Measurements from ENCODE around the gene FAM184A. TPM values are rescaled to one million over a fixed set of nuclear protein-coding genes. Genes with fewer than 3 reads are reported as not detected.

The FAM184A gene
- total and polyA plus RNA-seq, 2 of the 13 experiments (the other 11 are each of a cell fraction or from before 2014, with no cell fraction given) = 7.0 to 18.0 TPM

DNA sequence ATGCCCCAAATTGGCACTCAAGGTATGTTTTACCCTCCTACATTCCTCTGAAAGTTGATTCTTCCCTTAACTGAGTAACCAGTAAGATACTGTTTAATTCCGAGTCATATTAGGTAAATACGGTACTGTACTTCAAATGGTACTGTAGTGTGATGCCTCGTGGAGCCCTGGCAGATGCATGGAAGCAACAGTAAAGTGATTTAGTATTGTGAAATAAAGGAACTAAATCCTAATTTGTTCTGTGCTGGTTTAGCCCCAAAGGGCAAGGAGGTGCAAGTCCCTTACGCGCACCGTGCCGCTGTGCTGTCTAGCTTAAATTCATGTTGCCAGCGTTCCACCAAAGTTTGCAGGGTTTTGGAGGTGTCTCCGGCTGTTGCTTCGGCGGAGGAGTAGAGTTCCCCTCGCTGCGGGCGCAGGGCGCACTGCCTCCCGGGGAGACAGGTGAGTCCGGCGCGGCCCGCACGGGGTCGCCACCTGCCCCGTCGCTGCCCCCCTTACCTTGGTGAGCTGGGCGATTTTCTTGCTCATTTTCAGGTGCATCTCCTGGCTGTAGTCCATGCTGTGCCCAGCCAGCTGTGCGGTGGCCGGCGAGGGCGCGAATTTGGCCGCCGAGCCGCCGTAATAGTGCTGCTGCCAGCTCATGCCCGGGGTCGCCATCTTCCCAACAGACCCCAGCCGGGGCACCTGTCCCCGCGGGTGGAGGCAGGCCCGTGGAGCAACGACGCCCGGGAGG is 655 bp downstream of the FAM184A start (continued):
- TF ChIP-seq, protein P1, sequence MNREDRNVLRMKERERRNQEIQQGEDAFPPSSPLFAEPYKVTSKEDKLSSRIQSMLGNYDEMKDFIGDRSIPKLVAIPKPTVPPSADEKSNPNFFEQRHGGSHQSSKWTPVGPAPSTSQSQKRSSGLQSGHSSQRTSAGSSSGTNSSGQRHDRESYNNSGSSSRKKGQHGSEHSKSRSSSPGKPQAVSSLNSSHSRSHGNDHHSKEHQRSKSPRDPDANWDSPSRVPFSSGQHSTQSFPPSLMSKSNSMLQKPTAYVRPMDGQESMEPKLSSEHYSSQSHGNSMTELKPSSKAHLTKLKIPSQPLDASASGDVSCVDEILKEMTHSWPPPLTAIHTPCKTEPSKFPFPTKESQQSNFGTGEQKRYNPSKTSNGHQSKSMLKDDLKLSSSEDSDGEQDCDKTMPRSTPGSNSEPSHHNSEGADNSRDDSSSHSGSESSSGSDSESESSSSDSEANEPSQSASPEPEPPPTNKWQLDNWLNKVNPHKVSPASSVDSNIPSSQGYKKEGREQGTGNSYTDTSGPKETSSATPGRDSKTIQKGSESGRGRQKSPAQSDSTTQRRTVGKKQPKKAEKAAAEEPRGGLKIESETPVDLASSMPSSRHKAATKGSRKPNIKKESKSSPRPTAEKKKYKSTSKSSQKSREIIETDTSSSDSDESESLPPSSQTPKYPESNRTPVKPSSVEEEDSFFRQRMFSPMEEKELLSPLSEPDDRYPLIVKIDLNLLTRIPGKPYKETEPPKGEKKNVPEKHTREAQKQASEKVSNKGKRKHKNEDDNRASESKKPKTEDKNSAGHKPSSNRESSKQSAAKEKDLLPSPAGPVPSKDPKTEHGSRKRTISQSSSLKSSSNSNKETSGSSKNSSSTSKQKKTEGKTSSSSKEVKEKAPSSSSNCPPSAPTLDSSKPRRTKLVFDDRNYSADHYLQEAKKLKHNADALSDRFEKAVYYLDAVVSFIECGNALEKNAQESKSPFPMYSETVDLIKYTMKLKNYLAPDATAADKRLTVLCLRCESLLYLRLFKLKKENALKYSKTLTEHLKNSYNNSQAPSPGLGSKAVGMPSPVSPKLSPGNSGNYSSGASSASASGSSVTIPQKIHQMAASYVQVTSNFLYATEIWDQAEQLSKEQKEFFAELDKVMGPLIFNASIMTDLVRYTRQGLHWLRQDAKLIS (CRISPR knock-in tag; IDR thresholded peaks at IDR 0.05) = no peak
- TF ChIP-seq KLF9 (CRISPR knock-in tag; IDR thresholded peaks at IDR 0.05; ENCODE audit: low read depth) (no peak), SOX6 (IDR thresholded peaks at IDR 0.05) (no peak), SOX6 (CRISPR knock-in tag; IDR thresholded peaks at IDR 0.05) (peak; percentile 55), ZEB1 (IDR thresholded peaks at IDR 0.05; ENCODE audit: insufficient replicate concordance, low read depth) (peak; percentile 82), ZNF20 (CRISPR knock-in tag; IDR thresholded peaks at IDR 0.05) (no peak), SP4 (CRISPR knock-in tag; IDR thresholded peaks at IDR 0.05) (no peak; the same call in 1 of the 2 replicates), HNRNPL (IDR thresholded peaks at IDR 0.05; ENCODE audit: low read depth, low read length) (peak; percentile 84), KMT2B (CRISPR knock-in tag; IDR thresholded peaks at IDR 0.05) (peak; percentile 85), ZNF430 (CRISPR knock-in tag; IDR thresholded peaks at IDR 0.05) (peak; percentile 32; the same call in 1 of the 2 replicates), REXO4 (CRISPR knock-in tag; IDR thresholded peaks at IDR 0.05; ENCODE audit: borderline replicate concordance) (peak; percentile 83; the same call in 1 of the 2 replicates), RFXANK (CRISPR knock-in tag; IDR thresholded peaks at IDR 0.05) (0 out of 2 replicates have a peak, but pooled peaks have one; percentile 71), ZNF709 (CRISPR knock-in tag; IDR thresholded peaks at IDR 0.05) (peak; percentile 85), RCOR2 (CRISPR knock-in tag; IDR thresholded peaks at IDR 0.05) (0 out of 2 replicates have a peak, but pooled peaks have one; percentile 36)
- TF ChIP-seq, protein P2, sequence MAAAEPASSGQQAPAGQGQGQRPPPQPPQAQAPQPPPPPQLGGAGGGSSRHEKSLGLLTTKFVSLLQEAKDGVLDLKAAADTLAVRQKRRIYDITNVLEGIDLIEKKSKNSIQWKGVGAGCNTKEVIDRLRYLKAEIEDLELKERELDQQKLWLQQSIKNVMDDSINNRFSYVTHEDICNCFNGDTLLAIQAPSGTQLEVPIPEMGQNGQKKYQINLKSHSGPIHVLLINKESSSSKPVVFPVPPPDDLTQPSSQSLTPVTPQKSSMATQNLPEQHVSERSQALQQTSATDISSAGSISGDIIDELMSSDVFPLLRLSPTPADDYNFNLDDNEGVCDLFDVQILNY (CRISPR knock-in tag; conservative IDR thresholded peaks at IDR 0.05) = peak; percentile 46; the same call in 1 of the 2 replicates
- TF ChIP-seq, protein P3, sequence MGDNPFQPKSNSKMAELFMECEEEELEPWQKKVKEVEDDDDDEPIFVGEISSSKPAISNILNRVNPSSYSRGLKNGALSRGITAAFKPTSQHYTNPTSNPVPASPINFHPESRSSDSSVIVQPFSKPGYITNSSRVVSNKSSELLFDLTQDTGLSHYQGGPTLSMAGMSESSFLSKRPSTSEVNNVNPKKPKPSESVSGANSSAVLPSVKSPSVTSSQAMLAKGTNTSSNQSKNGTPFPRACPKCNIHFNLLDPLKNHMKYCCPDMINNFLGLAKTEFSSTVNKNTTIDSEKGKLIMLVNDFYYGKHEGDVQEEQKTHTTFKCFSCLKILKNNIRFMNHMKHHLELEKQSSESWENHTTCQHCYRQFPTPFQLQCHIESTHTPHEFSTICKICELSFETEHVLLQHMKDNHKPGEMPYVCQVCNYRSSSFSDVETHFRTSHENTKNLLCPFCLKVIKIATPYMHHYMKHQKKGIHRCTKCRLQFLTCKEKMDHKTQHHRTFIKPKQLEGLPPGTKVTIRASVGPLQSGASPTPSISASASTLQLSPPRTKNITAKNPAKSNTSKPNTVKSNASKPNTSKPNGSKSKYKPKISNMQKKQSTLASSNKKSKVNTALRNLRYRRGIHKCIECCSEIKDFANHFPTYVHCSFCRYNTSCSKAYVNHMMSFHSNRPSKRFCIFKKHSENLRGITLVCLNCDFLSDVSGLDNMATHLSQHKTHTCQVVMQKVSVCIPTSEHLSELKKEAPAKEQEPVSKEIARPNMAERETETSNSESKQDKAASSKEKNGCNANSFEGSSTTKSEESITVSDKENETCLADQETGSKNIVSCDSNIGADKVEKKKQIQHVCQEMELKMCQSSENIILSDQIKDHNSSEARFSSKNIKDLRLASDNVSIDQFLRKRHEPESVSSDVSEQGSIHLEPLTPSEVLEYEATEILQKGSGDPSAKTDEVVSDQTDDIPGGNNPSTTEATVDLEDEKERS (CRISPR knock-in tag; IDR thresholded peaks at IDR 0.05) = peak; percentile 37; the same call in 1 of the 2 replicates
- TF ChIP-seq, protein P4, sequence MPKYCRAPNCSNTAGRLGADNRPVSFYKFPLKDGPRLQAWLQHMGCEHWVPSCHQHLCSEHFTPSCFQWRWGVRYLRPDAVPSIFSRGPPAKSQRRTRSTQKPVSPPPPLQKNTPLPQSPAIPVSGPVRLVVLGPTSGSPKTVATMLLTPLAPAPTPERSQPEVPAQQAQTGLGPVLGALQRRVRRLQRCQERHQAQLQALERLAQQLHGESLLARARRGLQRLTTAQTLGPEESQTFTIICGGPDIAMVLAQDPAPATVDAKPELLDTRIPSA (CRISPR knock-in tag; IDR thresholded peaks at IDR 0.05; ENCODE audit: borderline replicate concordance) = 0 out of 2 replicates have a peak, but pooled peaks have one; percentile 84
- TF ChIP-seq, protein P5, sequence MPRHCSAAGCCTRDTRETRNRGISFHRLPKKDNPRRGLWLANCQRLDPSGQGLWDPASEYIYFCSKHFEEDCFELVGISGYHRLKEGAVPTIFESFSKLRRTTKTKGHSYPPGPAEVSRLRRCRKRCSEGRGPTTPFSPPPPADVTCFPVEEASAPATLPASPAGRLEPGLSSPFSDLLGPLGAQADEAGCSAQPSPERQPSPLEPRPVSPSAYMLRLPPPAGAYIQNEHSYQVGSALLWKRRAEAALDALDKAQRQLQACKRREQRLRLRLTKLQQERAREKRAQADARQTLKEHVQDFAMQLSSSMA (CRISPR knock-in tag; IDR thresholded peaks at IDR 0.05) = peak; percentile 82; the same call in 1 of the 2 replicates
- TF ChIP-seq, protein P6, sequence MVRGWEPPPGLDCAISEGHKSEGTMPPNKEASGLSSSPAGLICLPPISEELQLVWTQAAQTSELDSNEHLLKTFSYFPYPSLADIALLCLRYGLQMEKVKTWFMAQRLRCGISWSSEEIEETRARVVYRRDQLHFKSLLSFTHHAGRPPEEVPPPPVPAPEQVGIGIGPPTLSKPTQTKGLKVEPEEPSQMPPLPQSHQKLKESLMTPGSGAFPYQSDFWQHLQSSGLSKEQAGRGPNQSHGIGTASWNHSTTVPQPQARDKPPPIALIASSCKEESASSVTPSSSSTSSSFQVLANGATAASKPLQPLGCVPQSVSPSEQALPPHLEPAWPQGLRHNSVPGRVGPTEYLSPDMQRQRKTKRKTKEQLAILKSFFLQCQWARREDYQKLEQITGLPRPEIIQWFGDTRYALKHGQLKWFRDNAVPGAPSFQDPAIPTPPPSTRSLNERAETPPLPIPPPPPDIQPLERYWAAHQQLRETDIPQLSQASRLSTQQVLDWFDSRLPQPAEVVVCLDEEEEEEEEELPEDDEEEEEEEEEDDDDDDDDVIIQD (CRISPR knock-in tag; IDR thresholded peaks at IDR 0.05; ENCODE audit: low read depth) = no peak
